HCT116 (cell line): Measurements from ENCODE around the gene IL11RA. TPM values are rescaled to one million over a fixed set of nuclear protein-coding genes. Genes with fewer than 3 reads are reported as not detected.
A peak's percentile ranks its signal among the peaks of the same experiment; 100 is the strongest.

Experiments
- ATAC-seq: fragments of 200-7000 bp; cut with Tn5 transposase; 2 replicates; pipeline ENCODE4 v1.9.1; 2020; ENCODE audit warnings: mild to moderate bottlenecking, moderate library complexity
- BruUV-seq: library from RNA; stranded (reverse); fragments of 400-500 nt; replicated peaks from 2 replicates; lab custom pipeline; 2021; lab: Mats Ljungman, UMichigan
- CTCF ChIA-PET: fragments of 300-600 bp; sonication (Branson Sonifier 250); formaldehyde crosslinking; loops from one replicate; lab custom pipeline; 2021; ENCODE audit warnings: antibody characterized with exemption; lab: Charles Lee
- POLR2A ChIA-PET: fragments of 300-600, 350-600 bp; sonication (Branson Sonifier 250); formaldehyde crosslinking; loops from one replicate; lab custom pipeline; 2021; ENCODE audit warnings: antibody characterized with exemption; lab: Charles Lee
- RAD21 ChIA-PET, 2 experiments: fragments of 300-600 bp; sonication (Branson Sonifier 250); formaldehyde crosslinking; loops; one replicate each; lab custom pipeline; 2023; ENCODE audit warnings: low total read pairs in 2 of 2; ENCODE audit not compliant: uncharacterized antibody in 2 of 2, unreplicated experiment in 2 of 2, low non-redundant PET in 1 of 2; lab: Charles Lee
- DNase-seq: peaks from one replicate; pipeline ENCODE4 v3.0.0-alpha.2; 2010; ENCODE audit warnings: low read depth, low spot score
- H2AFZ ChIP-seq: fragments of 200-600 bp; shearing (Covaris generic), sonication (generic); 2 replicates; pipeline ENCODE4 v1.6.1; 2017; ENCODE audit warnings: low read depth, mixed run types, mixed read lengths, antibody characterized with exemption, low read length; ENCODE audit not compliant: poor library complexity, severe bottlenecking
- H3K27ac ChIP-seq: 2 replicates; pipeline ENCODE4 v1.5.1; 2012; ENCODE audit warnings: low read depth, low read length
- H3K27me3 ChIP-seq: fragments of 200-600 bp; sonication (generic); 2 replicates; pipeline ENCODE4 v1.6.1; 2016; ENCODE audit warnings: mixed run types, low read length, mixed read lengths; ENCODE audit not compliant: insufficient read depth
- H3K36me3 ChIP-seq, 2 experiments: fragments of 200-500 bp in 1 of 2; fragments of 200-600 bp in 1 of 2; sonication (Bioruptor generic) in 1 of 2; sonication (generic) in 1 of 2; 2 replicates each; pipeline versions ENCODE4 v1.5.1 to v1.6.1; 2014 to 2016; ENCODE audit warnings: low read length in 2 of 2, inconsistent platforms in 1 of 2, mixed read lengths in 1 of 2, mixed run types in 1 of 2; ENCODE audit not compliant: insufficient read depth in 2 of 2, control insufficient read depth in 1 of 2
- H3K4me1 ChIP-seq, 2 experiments: fragments of 200-600 bp in 1 of 2; sonication (generic) in 1 of 2; 2 replicates each; pipeline versions ENCODE4 v1.5.1 to v1.6.1; 2012 to 2017; ENCODE audit warnings: low read length in 2 of 2, inconsistent platforms in 1 of 2, mild to moderate bottlenecking in 1 of 2, mixed read lengths in 1 of 2, mixed run types in 1 of 2, moderate library complexity in 1 of 2; ENCODE audit not compliant: insufficient read depth in 2 of 2, control insufficient read depth in 1 of 2
- H3K4me2 ChIP-seq: fragments of 200-600 bp; sonication (generic); 2 replicates; pipeline ENCODE4 v1.6.1; 2017; ENCODE audit warnings: mixed run types, low read length, mixed read lengths
- H3K4me3 ChIP-seq, 2 experiments: fragments of 200-600 bp in 1 of 2; sonication (generic) in 1 of 2; replicated peaks in 1 of 2; 2 replicates each; pipeline ENCODE4 v1.5.1; 2011 to 2016; ENCODE audit warnings: low read length in 2 of 2, control low read depth in 1 of 2, low read depth in 1 of 2, mild to moderate bottlenecking in 1 of 2, mixed read lengths in 1 of 2, mixed run types in 1 of 2
- H3K79me2 ChIP-seq: fragments of 200-600 bp; sonication (generic); 2 replicates; pipeline ENCODE4 v1.6.1; 2017; ENCODE audit warnings: mild to moderate bottlenecking, mixed run types, low read length, moderate library complexity, mixed read lengths; ENCODE audit not compliant: insufficient read depth
- H3K9ac ChIP-seq: fragments of 200-600 bp; sonication (generic); 2 replicates; pipeline ENCODE4 v1.6.1; 2016; ENCODE audit warnings: low read length, mixed read lengths
- H3K9me2 ChIP-seq: fragments of 200-600 bp; sonication (generic), shearing (Covaris generic); 2 replicates; pipeline ENCODE4 v1.6.1; 2017; ENCODE audit warnings: mixed run types, mild to moderate bottlenecking, moderate library complexity; ENCODE audit not compliant: insufficient read depth
- H3K9me3 ChIP-seq, 2 experiments: fragments of 200-500 bp in 1 of 2; fragments of 200-600 bp in 1 of 2; sonication (Bioruptor generic) in 1 of 2; sonication (generic) in 1 of 2; 2 replicates each; pipeline ENCODE4 v1.6.1; 2014 to 2017; ENCODE audit warnings: low read length in 2 of 2, mixed read lengths in 2 of 2, inconsistent platforms in 1 of 2, low read depth in 1 of 2, mild to moderate bottlenecking in 1 of 2, mixed run types in 1 of 2, moderate library complexity in 1 of 2; ENCODE audit not compliant: control insufficient read depth in 1 of 2, insufficient read depth in 1 of 2
- H4K20me1 ChIP-seq: fragments of 200-600 bp; sonication (generic), shearing (Covaris generic); 2 replicates; pipeline ENCODE4 v1.6.1; 2017; ENCODE audit warnings: mixed run types, mild to moderate bottlenecking, moderate library complexity; ENCODE audit not compliant: insufficient read depth
- CEBPB ChIP-seq: IDR thresholded peaks from 2 replicates; pipeline ENCODE4 v1.6.1; 2012; ENCODE audit warnings: low read depth
- EGR1 ChIP-seq: IDR thresholded peaks from 2 replicates; pipeline ENCODE4 v1.6.1; 2012; ENCODE audit warnings: low read depth
- EZH2phosphoT487 ChIP-seq: fragments of 200-600 bp; IDR thresholded peaks from 2 replicates; pipeline ENCODE4 v1.6.1; 2018; ENCODE audit warnings: antibody characterized with exemption, borderline replicate concordance
- JUND ChIP-seq: IDR thresholded peaks from 2 replicates; pipeline ENCODE4 v1.6.1; 2012
- POLR2A ChIP-seq: IDR thresholded peaks from 2 replicates; pipeline ENCODE4 v1.7.0; 2011; ENCODE audit warnings: borderline replicate concordance; ENCODE audit not compliant: insufficient read depth, insufficient read length; ENCODE audit errors: extremely low read depth
- RAD21 ChIP-seq: IDR thresholded peaks from 2 replicates; pipeline ENCODE4 v1.6.1; 2012; ENCODE audit warnings: low read depth, mild to moderate bottlenecking
- SP1 ChIP-seq: IDR thresholded peaks from 2 replicates; pipeline ENCODE4 v1.6.1; 2012; ENCODE audit warnings: low read depth
- SRF ChIP-seq: IDR thresholded peaks from 2 replicates; pipeline ENCODE4 v1.6.1; 2012; ENCODE audit warnings: low read depth
- TCF7L2 ChIP-seq: IDR thresholded peaks from 2 replicates; pipeline ENCODE4 v1.7.0; 2011; ENCODE audit warnings: borderline replicate concordance, inconsistent platforms; ENCODE audit not compliant: insufficient read depth, insufficient read length; ENCODE audit errors: extremely low read depth
- ZNF274 ChIP-seq: fragments of 200-500 bp; sonication (Bioruptor generic); IDR thresholded peaks from 2 replicates; pipeline ENCODE4 v1.6.1; 2014; ENCODE audit warnings: mild to moderate bottlenecking, low read depth, low read length, inconsistent platforms
- intact Hi-C: fragments of 100-400 bp; cut with micrococcal nuclease; formaldehyde crosslinking; loops from 2 replicates; pipeline ENCODE4 v1.10.0; 2022
- total RNA-seq: library from RNA; stranded (reverse); gene quantifications from one replicate; pipeline ENCODE4 v1.2.1, GENCODE V29; 2021; ENCODE audit not compliant: unreplicated experiment
- TF ChIP-seq, protein P1 (sequence below), 3 experiments: fragments of 200-600 bp in 1 of 3; sonication (generic) in 1 of 3; IDR thresholded peaks in 2 of 3; conservative IDR thresholded peaks in 1 of 3; 2 replicates each; pipeline ENCODE4 v1.5.1; 2012 to 2017; ENCODE audit warnings: low read depth in 2 of 3, low read length in 2 of 3, antibody characterized with exemption in 1 of 3, borderline replicate concordance in 1 of 3, control low read depth in 1 of 3, mild to moderate bottlenecking in 1 of 3, mixed read lengths in 1 of 3, mixed run types in 1 of 3, moderate library complexity in 1 of 3; ENCODE audit not compliant: insufficient read depth in 1 of 3
- TF ChIP-seq, protein P2 (sequence below): IDR thresholded peaks from 2 replicates; pipeline ENCODE4 v1.6.1; 2012

Gene IL11RA
- total RNA-seq, 1 experiment from 2014 or later: 10.6 TPM

DNA sequence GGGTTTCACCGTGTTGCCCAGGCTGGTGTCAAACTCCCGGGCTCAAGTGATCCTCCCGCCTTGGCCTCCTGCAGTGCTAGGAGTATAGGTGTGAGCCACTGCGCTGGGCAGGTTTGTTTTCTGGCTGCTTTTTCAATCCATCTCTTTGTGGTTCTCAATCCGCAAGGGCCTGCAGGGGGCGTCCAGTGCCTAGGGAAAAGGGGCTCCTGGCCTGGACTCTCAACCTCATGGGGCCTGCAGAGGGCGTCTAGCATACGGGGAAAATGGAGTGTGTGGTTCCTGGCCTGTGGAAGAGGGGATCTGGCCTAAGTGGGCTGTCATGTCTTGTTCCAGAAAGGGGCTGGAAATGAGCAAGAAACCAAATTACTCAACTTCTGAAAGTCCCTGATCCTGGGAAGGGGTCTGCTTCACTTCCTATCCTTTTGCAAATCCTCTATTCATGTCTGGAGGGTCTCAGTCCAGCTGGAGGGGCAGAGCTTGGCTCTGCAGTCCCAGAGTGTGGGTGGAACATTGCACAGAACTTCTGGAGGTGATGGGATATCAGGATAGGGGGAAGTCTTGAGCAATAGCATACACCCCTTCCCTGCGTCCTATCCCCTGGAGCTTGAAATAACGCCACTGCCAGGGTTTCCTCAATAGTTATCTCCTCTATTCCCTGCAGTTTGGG lies 23.2 kb downstream of the IL11RA start:
- no peak overlapping the region for H3K4me3 ChIP-seq
- TF ChIP-seq RAD21: peak; percentile 83
- TF ChIP-seq, protein P1, sequence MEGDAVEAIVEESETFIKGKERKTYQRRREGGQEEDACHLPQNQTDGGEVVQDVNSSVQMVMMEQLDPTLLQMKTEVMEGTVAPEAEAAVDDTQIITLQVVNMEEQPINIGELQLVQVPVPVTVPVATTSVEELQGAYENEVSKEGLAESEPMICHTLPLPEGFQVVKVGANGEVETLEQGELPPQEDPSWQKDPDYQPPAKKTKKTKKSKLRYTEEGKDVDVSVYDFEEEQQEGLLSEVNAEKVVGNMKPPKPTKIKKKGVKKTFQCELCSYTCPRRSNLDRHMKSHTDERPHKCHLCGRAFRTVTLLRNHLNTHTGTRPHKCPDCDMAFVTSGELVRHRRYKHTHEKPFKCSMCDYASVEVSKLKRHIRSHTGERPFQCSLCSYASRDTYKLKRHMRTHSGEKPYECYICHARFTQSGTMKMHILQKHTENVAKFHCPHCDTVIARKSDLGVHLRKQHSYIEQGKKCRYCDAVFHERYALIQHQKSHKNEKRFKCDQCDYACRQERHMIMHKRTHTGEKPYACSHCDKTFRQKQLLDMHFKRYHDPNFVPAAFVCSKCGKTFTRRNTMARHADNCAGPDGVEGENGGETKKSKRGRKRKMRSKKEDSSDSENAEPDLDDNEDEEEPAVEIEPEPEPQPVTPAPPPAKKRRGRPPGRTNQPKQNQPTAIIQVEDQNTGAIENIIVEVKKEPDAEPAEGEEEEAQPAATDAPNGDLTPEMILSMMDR (IDR thresholded peaks at IDR 0.05 in 2 of 3, conservative IDR thresholded peaks at IDR 0.05 in 1 of 3; ENCODE audit: borderline replicate concordance in 1 of 3, insufficient read depth in 1 of 3, low read depth in 2 of 3, low read length in 2 of 3): peak; percentile 93 to 99 (median 96)
- no peak for TF ChIP-seq EGR1
- TF ChIP-seq SRF: no peak
- H3K9me2 ChIP-seq: no peaks in the 10 kb centered on the region
- H2AFZ ChIP-seq: no peak overlapping the region
- DNase-seq (peak; percentile 60), ATAC-seq (peak; percentile 99)
- no peaks in the 10 kb centered on the region for H4K20me1 ChIP-seq
- H3K4me2 ChIP-seq: no peak overlapping the region
- RAD21 ChIA-PET: no interaction called here
- intact Hi-C loops: loop anchor here (1.0 to 10.0 kb wide), 2 partner anchors 27 to 310 kb away; partner anchors contain the start of gene DNAJB5
- H3K9me3 ChIP-seq: no peaks in the 10 kb centered on the region
- no peak overlapping the region for H3K27ac ChIP-seq
- BruUV-seq: no TSS peak
- no peaks in the 10 kb centered on the region for H3K4me1 ChIP-seq
- CTCF ChIA-PET: interaction anchor here (2.2 to 2.3 kb wide), 2 partner anchors 10 to 27 kb away, joined by 6 to 14 read pairs; no protein-coding TSS in a partner anchor
- no peaks in the 10 kb centered on the region for H3K27me3 ChIP-seq
- POLR2A ChIA-PET: no interaction called here
- H3K9ac ChIP-seq: no peak overlapping the region
- no peaks in the 10 kb centered on the region for H3K79me2 ChIP-seq
- no peaks in the 10 kb centered on the region for H3K36me3 ChIP-seq

DNA sequence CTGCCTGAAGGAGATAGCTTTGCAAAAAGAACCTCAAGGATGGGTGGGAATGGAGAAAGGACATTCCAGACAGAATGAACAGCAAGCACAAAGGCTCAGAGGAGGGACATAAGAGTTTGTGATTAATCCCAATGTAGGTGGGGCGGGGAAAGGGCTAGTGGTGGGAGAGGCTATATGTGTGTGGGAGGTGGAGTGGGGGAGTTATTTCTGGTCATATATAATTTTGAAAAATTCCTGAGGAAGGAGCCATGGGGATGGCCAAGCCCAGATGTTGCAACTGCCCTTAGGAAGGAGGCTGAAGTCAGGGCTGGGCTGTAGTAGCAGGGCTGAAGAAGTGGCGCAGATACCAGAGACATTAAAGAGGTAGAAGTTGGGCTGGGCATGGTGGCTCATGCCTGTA lies 23.9 kb downstream of the IL11RA start:
- CTCF ChIA-PET: interaction anchor here (2.2 to 2.3 kb wide), 2 partner anchors 11 to 27 kb away, joined by 6 to 14 read pairs; no protein-coding TSS in a partner anchor
- no peak overlapping the region for H3K4me3 ChIP-seq
- H3K9me2 ChIP-seq: no peaks in the 10 kb centered on the region
- BruUV-seq: no TSS peak
- RAD21 ChIA-PET: interaction anchor here in 1 of 2 experiments (1.1 kb wide), 1 partner anchor 41 kb away, joined by 3 read pairs; no protein-coding TSS in a partner anchor
- ATAC-seq (no peak), DNase-seq (no peak)
- no peaks in the 10 kb centered on the region for H4K20me1 ChIP-seq
- no peak overlapping the region for H3K9ac ChIP-seq
- no peaks in the 10 kb centered on the region for H3K9me3 ChIP-seq
- no peak overlapping the region for H3K4me2 ChIP-seq
- intact Hi-C loops: loop anchor here (1.0 to 10.0 kb wide), 2 partner anchors 26 to 309 kb away; partner anchors contain the start of gene DNAJB5
- H3K79me2 ChIP-seq: no peaks in the 10 kb centered on the region
- no peaks in the 10 kb centered on the region for H3K27me3 ChIP-seq
- no peaks in the 10 kb centered on the region for H3K36me3 ChIP-seq
- no peaks in the 10 kb centered on the region for H3K4me1 ChIP-seq
- no peak overlapping the region for H3K27ac ChIP-seq
- no peak for TF ChIP-seq POLR2A
- no peak for TF ChIP-seq RAD21
- no peak for TF ChIP-seq EZH2phosphoT487
- TF ChIP-seq TCF7L2: no peak
- TF ChIP-seq CEBPB: no peak
- TF ChIP-seq SP1: no peak
- no peak for TF ChIP-seq JUND
- TF ChIP-seq, protein P2, sequence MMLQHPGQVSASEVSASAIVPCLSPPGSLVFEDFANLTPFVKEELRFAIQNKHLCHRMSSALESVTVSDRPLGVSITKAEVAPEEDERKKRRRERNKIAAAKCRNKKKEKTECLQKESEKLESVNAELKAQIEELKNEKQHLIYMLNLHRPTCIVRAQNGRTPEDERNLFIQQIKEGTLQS: no peak
- TF ChIP-seq, protein P1 (IDR thresholded peaks at IDR 0.05 in 2 of 3, conservative IDR thresholded peaks at IDR 0.05 in 1 of 3; ENCODE audit: borderline replicate concordance in 1 of 3, insufficient read depth in 1 of 3, low read depth in 2 of 3, low read length in 2 of 3): no peak
- no peak for TF ChIP-seq ZNF274
- TF ChIP-seq, all 23 proteins: peak for 0
- POLR2A ChIA-PET: no interaction called here
- H2AFZ ChIP-seq: no peak overlapping the region
